VCaP (cell line): ENCODE measurements around the gene KIF22.
A peak's percentile ranks its signal among the peaks of the same experiment; 100 is the strongest.

Experiments used
- H3K27ac ChIP-seq: fragments of 450-650 bp; 2 replicates; pipeline ENCODE4 v1.5.1; 2017
- TF ChIP-seq, protein P1 (sequence below): fragments of 450-650 bp; conservative IDR thresholded peaks from 2 replicates; pipeline ENCODE4 v1.5.1; 2017; ENCODE audit warnings: mild to moderate bottlenecking, moderate library complexity

The KIF22 gene

DNA sequence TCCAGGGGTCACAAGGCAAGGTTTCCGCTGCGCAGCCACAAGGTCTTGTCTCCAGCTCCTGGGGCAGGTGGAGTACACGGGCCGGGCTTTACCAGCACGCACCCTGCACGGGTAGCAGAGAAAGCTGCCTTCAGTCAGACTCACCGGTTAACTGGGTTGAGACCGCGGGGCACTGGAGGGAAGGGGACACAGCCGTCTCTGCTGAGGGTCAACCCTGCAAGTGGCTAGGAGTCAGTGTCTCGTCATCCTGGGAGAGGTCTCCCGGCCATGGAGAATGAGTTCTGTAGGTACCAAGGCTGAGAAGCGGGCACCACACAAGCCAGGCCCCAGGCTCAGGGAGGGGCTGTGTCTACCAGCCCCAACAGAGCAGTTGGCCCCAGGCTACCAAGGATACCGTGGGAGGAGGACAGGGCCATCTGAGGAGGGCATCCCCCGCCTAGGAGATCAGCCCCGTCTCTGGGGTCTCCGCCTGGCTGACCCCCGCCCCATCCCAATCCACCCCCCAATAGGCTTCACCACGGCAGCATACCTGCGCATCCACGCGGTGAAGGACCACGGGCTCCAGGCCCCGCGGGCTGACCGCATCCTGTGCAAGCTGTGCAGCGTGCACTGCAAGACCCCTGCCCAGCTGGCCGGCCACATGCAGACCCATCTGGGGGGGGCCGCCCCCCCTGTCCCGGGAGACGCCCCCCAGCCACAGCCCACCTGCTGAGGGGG, 18.6 kb downstream of the KIF22 start:
- H3K27ac ChIP-seq = peak overlapping the region; percentile 92
- TF ChIP-seq, protein P1, sequence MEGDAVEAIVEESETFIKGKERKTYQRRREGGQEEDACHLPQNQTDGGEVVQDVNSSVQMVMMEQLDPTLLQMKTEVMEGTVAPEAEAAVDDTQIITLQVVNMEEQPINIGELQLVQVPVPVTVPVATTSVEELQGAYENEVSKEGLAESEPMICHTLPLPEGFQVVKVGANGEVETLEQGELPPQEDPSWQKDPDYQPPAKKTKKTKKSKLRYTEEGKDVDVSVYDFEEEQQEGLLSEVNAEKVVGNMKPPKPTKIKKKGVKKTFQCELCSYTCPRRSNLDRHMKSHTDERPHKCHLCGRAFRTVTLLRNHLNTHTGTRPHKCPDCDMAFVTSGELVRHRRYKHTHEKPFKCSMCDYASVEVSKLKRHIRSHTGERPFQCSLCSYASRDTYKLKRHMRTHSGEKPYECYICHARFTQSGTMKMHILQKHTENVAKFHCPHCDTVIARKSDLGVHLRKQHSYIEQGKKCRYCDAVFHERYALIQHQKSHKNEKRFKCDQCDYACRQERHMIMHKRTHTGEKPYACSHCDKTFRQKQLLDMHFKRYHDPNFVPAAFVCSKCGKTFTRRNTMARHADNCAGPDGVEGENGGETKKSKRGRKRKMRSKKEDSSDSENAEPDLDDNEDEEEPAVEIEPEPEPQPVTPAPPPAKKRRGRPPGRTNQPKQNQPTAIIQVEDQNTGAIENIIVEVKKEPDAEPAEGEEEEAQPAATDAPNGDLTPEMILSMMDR = no peak

DNA sequence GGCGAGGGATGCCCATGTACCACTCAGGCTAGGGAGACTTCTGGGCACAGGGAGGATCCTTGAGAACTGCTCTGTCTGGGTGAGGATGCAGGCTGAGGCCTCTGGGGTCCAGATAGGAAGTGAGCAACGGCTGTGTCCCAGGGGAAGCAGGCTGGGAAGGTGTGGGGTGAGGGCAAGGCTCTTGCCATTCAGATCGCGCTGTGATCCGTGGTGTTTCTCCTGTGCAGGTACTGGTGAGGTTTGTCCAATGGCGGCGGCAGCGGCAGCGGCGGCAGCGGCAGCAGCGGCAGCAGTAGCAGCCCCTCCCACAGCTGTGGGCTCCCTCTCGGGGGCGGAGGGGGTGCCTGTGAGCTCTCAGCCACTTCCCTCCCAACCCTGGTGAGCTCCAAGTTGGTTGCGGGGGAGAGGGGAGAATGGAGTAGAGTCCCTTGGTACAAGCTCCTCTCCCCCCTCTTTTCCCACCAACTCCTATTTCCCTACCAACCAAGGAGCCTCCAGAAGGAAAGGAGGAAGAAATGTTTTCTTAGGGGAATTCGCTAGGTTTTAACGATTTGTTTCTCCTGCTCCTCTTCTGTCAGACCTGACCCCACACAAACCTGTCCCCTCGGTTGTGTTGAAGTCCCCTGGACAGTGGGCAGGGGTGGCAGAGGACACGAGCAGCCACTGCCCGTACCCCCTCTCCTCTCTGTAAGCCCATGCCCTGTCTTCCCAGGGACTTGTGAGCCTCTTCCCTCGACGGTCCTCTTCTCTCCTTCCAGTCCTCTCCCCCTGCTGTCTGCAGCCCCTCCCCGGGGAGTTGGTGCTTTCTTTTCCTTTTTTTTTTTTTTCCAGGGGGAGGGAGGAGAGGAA, 19.5 kb downstream of the KIF22 start:
- TF ChIP-seq, protein P1 = no peak
- H3K27ac ChIP-seq = peak overlapping the region; percentile 92

DNA sequence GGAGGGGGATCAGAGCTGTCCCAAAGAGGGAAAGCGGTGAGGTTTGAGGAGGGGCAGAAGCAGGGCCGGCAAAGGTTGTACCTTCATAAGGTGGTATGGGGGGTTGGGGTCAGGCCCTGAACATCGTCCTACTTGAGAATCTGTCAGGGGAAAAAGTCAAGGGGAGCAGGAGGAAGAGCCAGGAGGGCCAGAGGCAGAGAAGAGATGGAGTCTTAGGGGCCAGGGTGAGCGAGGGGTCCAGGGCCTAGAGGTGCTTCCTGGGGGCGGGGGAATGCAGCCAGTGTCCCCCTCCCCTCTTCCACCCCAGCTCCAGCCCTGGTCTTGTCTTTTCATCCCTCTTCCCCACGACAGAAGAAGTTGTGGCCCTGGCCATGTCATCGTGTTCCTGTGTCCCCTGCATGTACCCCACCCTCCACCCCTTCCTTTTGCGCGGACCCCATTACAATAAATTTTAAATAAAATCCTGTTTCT, 20.2 kb downstream of the KIF22 start:
- H3K27ac ChIP-seq = peak overlapping the region; percentile 92
- TF ChIP-seq, protein P1 = no peak

DNA sequence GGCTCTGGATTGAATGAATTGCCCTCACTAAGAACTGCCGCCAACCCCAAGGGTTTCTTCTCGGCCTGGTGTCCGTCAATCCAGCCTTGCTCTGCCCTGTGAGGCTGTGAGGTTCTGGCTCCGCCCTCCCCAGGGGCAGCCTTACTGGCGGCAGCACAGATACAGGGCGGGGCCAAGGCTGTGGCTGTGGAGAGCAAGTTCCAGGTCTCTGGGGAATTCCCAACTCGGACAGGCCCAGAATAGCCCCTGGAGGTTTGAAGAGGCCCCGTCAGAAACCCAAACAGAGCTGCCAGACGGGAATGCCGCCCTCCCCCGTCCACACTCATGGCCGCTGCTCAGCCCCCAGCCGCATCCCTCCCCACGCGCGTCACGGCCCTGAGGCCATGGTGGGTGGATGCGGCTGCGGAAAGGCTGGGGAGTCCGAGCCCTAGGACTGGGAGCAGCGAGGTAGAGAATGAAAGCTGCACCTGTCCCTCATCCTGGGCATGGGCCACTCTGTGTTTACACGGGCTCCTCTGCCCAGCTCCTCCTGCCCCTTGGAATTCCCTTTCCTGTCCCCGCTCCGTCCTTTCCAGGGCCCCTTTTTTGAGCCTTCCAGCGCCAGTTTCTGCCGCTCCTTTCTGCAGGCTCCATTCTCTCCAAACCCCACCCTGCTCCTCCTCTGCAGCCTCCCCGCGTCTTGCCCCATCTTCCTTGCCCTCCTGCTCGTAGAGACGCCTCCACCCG, 20.8 kb downstream of the KIF22 start:
- peak overlapping the region; percentile 92 for H3K27ac ChIP-seq
- TF ChIP-seq, protein P1 = no peak

DNA sequence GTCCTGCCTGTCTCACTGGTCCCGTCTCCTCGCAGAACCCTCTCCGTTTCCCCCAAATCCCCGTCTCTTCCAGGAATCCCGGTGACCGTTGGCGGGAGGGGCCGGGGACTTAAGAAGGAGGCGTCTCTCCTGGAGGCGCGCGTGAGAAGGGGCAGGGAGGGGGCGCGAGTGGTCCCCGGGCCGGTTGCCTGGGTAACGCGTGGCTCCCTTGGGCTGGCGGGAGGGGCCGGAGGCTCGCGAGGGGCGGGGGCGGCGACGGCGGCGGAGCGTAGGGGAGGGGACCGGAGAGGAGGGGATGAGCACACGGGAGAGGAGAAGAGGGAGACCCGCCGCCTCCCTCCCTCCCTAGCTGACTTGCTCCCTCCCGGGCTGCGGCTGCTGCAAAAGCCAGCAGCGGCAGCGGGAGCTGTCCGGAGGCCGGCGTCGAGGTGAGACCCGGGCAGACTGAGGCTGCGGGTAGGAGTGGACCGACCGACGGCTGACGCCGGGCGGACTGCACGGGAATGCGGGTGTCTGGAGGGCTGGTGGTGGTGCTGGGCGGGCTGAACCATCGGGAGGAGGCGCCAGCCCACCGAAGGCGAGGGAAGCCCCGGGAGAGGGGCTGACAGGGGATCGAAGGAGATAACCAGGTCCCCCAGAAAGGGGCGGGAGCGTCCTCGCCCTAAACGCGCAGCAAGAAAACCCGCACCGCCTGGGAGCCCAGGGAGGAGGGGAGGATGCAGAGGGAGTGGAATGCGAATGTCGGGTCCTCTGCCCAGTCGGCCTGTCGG, 21.5 kb downstream of the KIF22 start, which contains the start of gene PRRT2:
PRRT2 (plus strand) TSS at position 298 of the 770 bp plus-strand sequence. CDS start 862 bp downstream, outside the sequence.
- peak within 1 kb of the TSS; percentile 92 for H3K27ac ChIP-seq
- TF ChIP-seq, protein P1 = no peak

DNA sequence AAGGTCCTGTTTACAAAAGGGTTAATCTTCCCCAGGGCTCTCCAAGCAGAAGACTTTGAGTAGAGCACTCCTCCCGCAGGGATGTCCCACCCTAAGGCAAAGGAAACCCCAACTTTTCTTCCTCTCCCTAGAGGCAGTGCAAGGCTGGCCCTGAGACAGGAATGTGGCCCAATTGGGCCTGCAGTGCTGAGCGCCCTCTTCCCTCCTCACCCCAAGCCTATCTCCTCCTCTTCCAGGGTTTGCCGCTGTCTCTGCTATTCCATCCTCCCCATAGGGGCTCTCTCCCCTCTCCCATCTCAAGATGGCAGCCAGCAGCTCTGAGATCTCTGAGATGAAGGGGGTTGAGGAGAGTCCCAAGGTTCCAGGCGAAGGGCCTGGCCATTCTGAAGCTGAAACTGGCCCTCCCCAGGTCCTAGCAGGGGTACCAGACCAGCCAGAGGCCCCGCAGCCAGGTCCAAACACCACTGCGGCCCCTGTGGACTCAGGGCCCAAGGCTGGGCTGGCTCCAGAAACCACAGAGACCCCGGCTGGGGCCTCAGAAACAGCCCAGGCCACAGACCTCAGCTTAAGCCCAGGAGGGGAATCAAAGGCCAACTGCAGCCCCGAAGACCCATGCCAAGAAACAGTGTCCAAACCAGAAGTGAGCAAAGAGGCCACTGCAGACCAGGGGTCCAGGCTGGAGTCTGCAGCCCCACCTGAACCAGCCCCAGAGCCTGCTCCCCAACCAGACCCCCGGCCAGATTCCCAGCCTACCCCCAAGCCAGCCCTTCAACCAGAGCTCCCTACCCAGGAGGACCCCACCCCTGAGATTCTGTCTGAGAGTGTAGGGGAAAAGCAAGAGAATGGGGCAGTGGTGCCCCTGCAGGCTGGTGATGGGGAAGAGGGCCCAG, 22.4 kb downstream of the KIF22 start:
- H3K27ac ChIP-seq = peak overlapping the region; percentile 92
- TF ChIP-seq, protein P1 = no peak
